AG08395 (cell line): ENCODE measurements around the gene HOXA13.

Experiments
- DNase-seq: peaks from one replicate; pipeline ENCODE4 v3.0.0; 2012; ENCODE audit warnings: mixed read lengths, low spot score

The HOXA13 gene

GRCh38 chr7:27192546-27193334 lies 7.2 kb downstream of the HOXA13 start:
- no peak for DNase-seq

GRCh38 chr7:27191833-27192545 lies 7.9 kb downstream of the HOXA13 start:
- DNase-seq, result no peak

- DNase-seq, result no peak
These were observed 8.6 kb downstream of the HOXA13 start for GRCh38 chr7:27191161-27191731.

GRCh38 chr7:27189997-27190748 lies 9.7 kb downstream of the HOXA13 start:
- no peak for DNase-seq

- no peak for DNase-seq
These were observed 10.4 kb downstream of the HOXA13 start for GRCh38 chr7:27189295-27189996.

- DNase-seq, result no peak
These were observed 11.3 kb downstream of the HOXA13 start for GRCh38 chr7:27188386-27189294.

GRCh38 chr7:27187475-27188385 lies 12.2 kb downstream of the HOXA13 start:
- DNase-seq, result no peak

GRCh38 chr7:27186668-27187474 lies 13.0 kb downstream of the HOXA13 start:
- DNase-seq, result no peak

GRCh38 chr7:27185854-27186667 lies 13.8 kb downstream of the HOXA13 start:
- no peak for DNase-seq

- peak; percentile 95 for DNase-seq
These were observed 14.7 kb downstream of the HOXA13 start, which contains the start of gene HOXA11 for GRCh38 chr7:27185013-27185853. Gene HOXA11 (minus strand): TSS chr7:27185232. CDS start chr7:27185144, 88 bp downstream.

- no peak for DNase-seq
These were observed 15.4 kb downstream of the HOXA13 start for GRCh38 chr7:27184337-27185012.

- DNase-seq, result no peak
These were observed 16.1 kb downstream of the HOXA13 start for GRCh38 chr7:27183682-27184336.

- DNase-seq, result no peak
These were observed 16.8 kb downstream of the HOXA13 start for GRCh38 chr7:27182861-27183681.

GRCh38 chr7:27182285-27182841 lies 17.5 kb downstream of the HOXA13 start:
- DNase-seq, result no peak
